Testis (tissue), 3 donors: ENCODE results near the gene ZNF283. TPM values are rescaled to one million over a fixed set of nuclear protein-coding genes. Genes with fewer than 3 reads are reported as not detected.
"Not testable (repeated sequence)": the region's sequence is repeated elsewhere in the genome, so short reads cannot be mapped to it uniquely, and the experiment has no call there.

ENCODE experiments used
- DNase-seq: peaks from one replicate; pipeline ENCODE4 v3.0.0-alpha.2; 2019
- H3K27ac ChIP-seq, 2 donors: fragments of 200-600 bp; sonication (generic); one replicate each; pipeline ENCODE4 v1.5.1; 2019
- H3K27me3 ChIP-seq: fragments of 200-600 bp; sonication (generic); one replicate; pipeline ENCODE4 v1.5.1; 2019
- H3K36me3 ChIP-seq: fragments of 200-600 bp; sonication (generic); one replicate; pipeline ENCODE4 v1.5.1; 2017; ENCODE audit warnings: low read depth; ENCODE audit errors: missing control alignments
- H3K4me1 ChIP-seq: fragments of 200-600 bp; sonication (generic); one replicate; pipeline ENCODE4 v1.5.1; 2019
- H3K4me3 ChIP-seq, 2 donors: fragments of 200-600 bp; sonication (generic); one replicate each; pipeline ENCODE4 v1.5.1; 2017 to 2019
- H3K9me3 ChIP-seq: fragments of 200-600 bp; sonication (generic); one replicate; pipeline ENCODE4 v1.5.1; 2017
- CTCF ChIP-seq, 3 experiments: fragments of 450-650 bp in 2 of 3; fragments of 200-600 bp in 1 of 3; sonication (generic) in 1 of 3; IDR thresholded peaks; one replicate each; pipeline ENCODE4 v1.5.1; 2016 to 2019; ENCODE audit warnings: antibody characterized with exemption in 3 of 3, mild to moderate bottlenecking in 2 of 3, moderate library complexity in 1 of 3
- POLR2A ChIP-seq: fragments of 450-650 bp; IDR thresholded peaks from one replicate; pipeline ENCODE4 v1.6.1; 2017; ENCODE audit warnings: antibody characterized with exemption, mild to moderate bottlenecking, moderate library complexity
- WGBS, 2 donors: methylation state at CpG; one replicate each; pipeline ENCODE4 v1.1.5; 2018; 5-methylcytosine and 5-hydroxymethylcytosine counted together
- intact Hi-C: fragments of 100-400 bp; cut with DNase I; formaldehyde crosslinking; loops from one replicate; pipeline ENCODE4 v1.15.1; 2023; ENCODE audit warnings: low total_unique reads
- polyA plus RNA-seq: library from polyadenylated mRNA; stranded (reverse); fragments of 350-450 nt; fragmentation: Illumina TruSeq; extraction: RNeasy Lipid Tissue Mini Kit (QIAGEN cat#74804); gene quantifications from one replicate; pipeline ENCODE4 v1.2.3, GENCODE V29; 2014; ENCODE audit warnings: low read depth, low replicate concordance; ENCODE audit not compliant: insufficient read depth
- total RNA-seq, 2 donors: library from RNA; depleted of rRNA; stranded (reverse); fragments of >200 nt; gene quantifications; one replicate each; pipeline ENCODE4 v1.2.3, GENCODE V29; 2016

ZNF283 gene
- total and polyA plus RNA-seq, 3 donors from 2014 or later = 2.9 to 10.7 (median 6.9) TPM

GRCh38 chr19:43812688-43813087 is 14.4 kb upstream of the ZNF283 start:
- intact Hi-C loops = no loop called here
- Histone ChIP-seq H3K9me3 (no peaks in the 10 kb centered on the region), H3K4me3 (no peak overlapping the region), H3K27ac (no peak overlapping the region), H3K36me3 (no peaks in the 10 kb centered on the region), H3K27me3 (no peaks in the 10 kb centered on the region), H3K4me1 (no peaks in the 10 kb centered on the region)
- no peak for DNase-seq
- 73 to 77% methylated on average over 6 of the region's 6 CpGs for WGBS, 2 donors
- no peak for TF ChIP-seq POLR2A
- TF ChIP-seq CTCF (IDR thresholded peaks at IDR 0.05) = no peak

- intact Hi-C loops = no loop called here
- no peaks in the 10 kb centered on the region for H3K27me3 ChIP-seq
- H3K4me1 ChIP-seq = no peaks in the 10 kb centered on the region
- H3K4me3 ChIP-seq = no peak overlapping the region
- no peak for DNase-seq
- no peaks in the 10 kb centered on the region for H3K9me3 ChIP-seq
- no peak for TF ChIP-seq POLR2A
- no peak for TF ChIP-seq CTCF (IDR thresholded peaks at IDR 0.05)
- WGBS, 2 donors = 84% methylated on average over 4 to 5 of the region's 5 CpGs
- H3K36me3 ChIP-seq = no peaks in the 10 kb centered on the region
- H3K27ac ChIP-seq = no peak overlapping the region
These were observed 12.3 kb upstream of the ZNF283 start for GRCh38 chr19:43814663-43815352.

- H3K27ac ChIP-seq, intact Hi-C loops, H3K4me3 ChIP-seq, H3K27me3 ChIP-seq, H3K9me3 ChIP-seq, H3K4me1 ChIP-seq, DNase-seq, H3K36me3 ChIP-seq: not testable (repeated sequence)
- 70 to 89% methylated on average over 1 of the region's 1 CpG for WGBS, 2 donors
These were observed 9.7 kb upstream of the ZNF283 start for GRCh38 chr19:43817454-43817853.

- no peaks in the 10 kb centered on the region for H3K4me1 ChIP-seq
- WGBS, 2 donors = 85 to 86% methylated on average over 4 to 5 of the region's 5 CpGs
- DNase-seq = no peak
- intact Hi-C loops = no loop called here
- no peak overlapping the region for H3K4me3 ChIP-seq
- H3K27ac ChIP-seq = no peak overlapping the region
- H3K27me3 ChIP-seq = no peaks in the 10 kb centered on the region
- H3K36me3 ChIP-seq = no peaks in the 10 kb centered on the region
- H3K9me3 ChIP-seq = no peaks in the 10 kb centered on the region
- TF ChIP-seq CTCF (IDR thresholded peaks at IDR 0.05) = no peak
- no peak for TF ChIP-seq POLR2A
These were observed 8.6 kb upstream of the ZNF283 start for GRCh38 chr19:43818500-43818899.

- Histone ChIP-seq H3K9me3 (no peaks in the 10 kb centered on the region), H3K27me3 (no peaks in the 10 kb centered on the region), H3K36me3 (no peaks in the 10 kb centered on the region), H3K27ac (no peak overlapping the region), H3K4me3 (peak overlapping the region; percentile 49 to 63), H3K4me1 (no peaks in the 10 kb centered on the region)
- TF ChIP-seq CTCF (IDR thresholded peaks at IDR 0.05) (no peak), POLR2A (no peak)
- 11 to 12% methylated on average over 47 to 48 of the region's 48 CpGs for WGBS, 2 donors
- intact Hi-C loops = no loop called here
- peak; percentile 74 for DNase-seq
These were observed 6.8 kb upstream of the ZNF283 start for GRCh38 chr19:43820098-43820883.
